Upper lobe of left lung (tissue), 6 donors: ENCODE results near the gene FAM107A. TPM values are rescaled to one million over a fixed set of nuclear protein-coding genes. Genes with fewer than 3 reads are reported as not detected.
A peak's percentile ranks its signal among the peaks of the same experiment; 100 is the strongest.

ENCODE experiments used
- ATAC-seq, 2 donors: fragments of 200-7000 bp; cut with Tn5 transposase; one replicate each; pipeline ENCODE4 v1.9.1; 2022; ENCODE audit warnings: mild to moderate bottlenecking in 2 of 2, moderate library complexity in 2 of 2; ENCODE audit not compliant: low FRiP score in 2 of 2
- DNase-seq, 2 donors: peaks; one replicate each; pipeline ENCODE4 v3.0.0-alpha.2; 2019 to 2020
- H3K27ac ChIP-seq, 4 donors: fragments of 200-600 bp; sonication (generic); one replicate each; pipeline ENCODE4 v1.5.1; 2016 to 2019
- H3K27me3 ChIP-seq, 4 donors: fragments of 200-600 bp; sonication (generic); one replicate each; pipeline ENCODE4 v1.5.1; 2017 to 2019
- H3K36me3 ChIP-seq, 4 donors: fragments of 200-600 bp; sonication (generic); one replicate each; pipeline ENCODE4 v1.5.1; 2016 to 2019
- H3K4me1 ChIP-seq, 4 donors: fragments of 200-600 bp; sonication (generic); one replicate each; pipeline ENCODE4 v1.5.1; 2018 to 2019
- H3K4me3 ChIP-seq, 4 donors: fragments of 200-600 bp; sonication (generic); one replicate each; pipeline ENCODE4 v1.5.1; 2017 to 2019; ENCODE audit warnings: mild to moderate bottlenecking in 2 of 4, moderate library complexity in 1 of 4
- H3K9me3 ChIP-seq, 4 donors: fragments of 200-600 bp; sonication (generic); one replicate each; pipeline ENCODE4 v1.5.1; 2018 to 2019
- EP300 ChIP-seq, 4 donors: sonication (generic); formaldehyde crosslinking; IDR thresholded peaks; one replicate each; pipeline ENCODE4 v1.5.1; 2017; ENCODE audit warnings: antibody characterized with exemption in 4 of 4, control low read depth in 2 of 4
- POLR2A ChIP-seq, 4 donors: fragments of 450-650 bp; IDR thresholded peaks; one replicate each; pipeline ENCODE4 v1.5.1; 2016 to 2017; ENCODE audit warnings: antibody characterized with exemption in 4 of 4, mild to moderate bottlenecking in 2 of 4
- POLR2AphosphoS5 ChIP-seq, 2 donors: sonication (generic); formaldehyde crosslinking; IDR thresholded peaks; one replicate each; pipeline ENCODE4 v1.5.1; 2017; ENCODE audit warnings: antibody characterized with exemption in 2 of 2
- WGBS, 2 donors: methylation state at CpG; one replicate each; pipeline ENCODE4 v1.1.5; 2017 to 2018; 5-methylcytosine and 5-hydroxymethylcytosine counted together
- total RNA-seq, 6 donors: library from RNA; depleted of rRNA in 4 of 6; stranded (reverse); fragments of >200 nt in 4 of 6; gene quantifications; one replicate each; pipeline versions ENCODE4 v1.1.0 to v1.2.1, GENCODE V29; 2016 to 2021
- TF ChIP-seq, protein P1 (sequence below), 6 experiments: fragments of 450-650 bp in 4 of 6; fragments of 200-600 bp in 2 of 6; sonication (generic) in 2 of 6; IDR thresholded peaks; one replicate each; pipeline ENCODE4 v1.5.1; 2016 to 2019; ENCODE audit warnings: antibody characterized with exemption in 6 of 6
- donor health status: DM: no; HTN: no; CAD: no; lungs with moderate emphysema.
- donor health status: DM: no; HTN: yes; CAD: no; lungs with severe emphysema.

FAM107A gene
- total RNA-seq, 6 donors from 2014 or later: 19.9 to 200 (median 81.1) TPM

- Histone ChIP-seq H3K36me3 (no peaks in the 10 kb centered on the region), H3K27me3 (no peaks in the 10 kb centered on the region), H3K27ac (peak overlapping the region in 1 of 4 donors; percentile 42), H3K4me3 (no peak overlapping the region), H3K9me3 (no peaks in the 10 kb centered on the region), H3K4me1 (no peaks in the 10 kb centered on the region)
- no peak for TF ChIP-seq POLR2AphosphoS5 (IDR thresholded peaks at IDR 0.05)
- 65 to 71% methylated on average over 8 of the region's 8 CpGs for WGBS, 2 donors
- DNase-seq (no peak), ATAC-seq (no peak)
Observed at GRCh38 chr3:58617338-58617761, 40.2 kb upstream of the FAM107A start.

DNA sequence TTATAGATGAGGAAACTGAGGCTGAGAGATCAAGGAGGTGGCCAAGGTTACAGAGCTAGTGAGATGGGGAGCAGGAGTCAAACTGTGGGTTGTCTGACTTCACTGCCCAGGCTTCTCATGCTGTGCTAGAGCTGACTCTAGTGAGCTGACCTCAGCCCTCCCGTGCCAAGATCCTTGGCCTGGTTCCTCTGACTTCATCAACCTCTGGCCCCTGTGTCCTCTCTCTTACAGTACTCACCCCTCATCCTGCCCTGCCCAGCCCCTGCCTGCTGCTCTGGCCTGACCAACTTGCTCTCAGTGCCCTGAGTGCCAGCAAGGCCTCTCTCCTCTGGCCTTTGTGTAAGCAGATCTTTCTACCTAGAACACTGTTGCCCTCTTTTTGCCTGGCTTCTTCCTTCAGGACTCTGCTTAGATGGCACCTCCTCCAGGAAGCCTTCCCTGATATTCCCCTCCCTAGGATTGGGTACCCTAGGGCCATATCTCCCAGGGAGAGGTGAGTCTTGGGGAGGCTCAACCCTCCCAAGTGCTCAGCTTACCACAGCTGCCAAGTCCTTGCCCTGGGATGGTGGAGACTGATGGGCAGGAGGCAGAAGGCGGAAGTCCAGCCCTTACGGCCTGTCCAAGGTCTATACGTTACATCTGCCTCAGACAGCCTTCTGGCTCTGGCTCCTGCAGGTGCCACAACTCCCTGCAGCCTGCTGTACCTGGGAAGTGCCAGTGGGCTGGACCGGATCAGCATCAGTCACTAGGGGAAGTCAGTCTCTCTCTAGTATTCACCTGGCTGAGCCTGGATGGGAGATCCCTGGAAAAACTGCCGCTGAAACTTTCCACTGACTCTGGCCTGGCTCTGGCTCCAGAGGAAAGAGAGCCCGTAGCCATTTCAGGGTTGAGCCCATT lies 36.3 kb upstream of the FAM107A start:
- no peaks in the 10 kb centered on the region for H3K36me3 ChIP-seq
- H3K4me3 ChIP-seq: no peak overlapping the region
- H3K27ac ChIP-seq: no peak overlapping the region
- H3K9me3 ChIP-seq: no peaks in the 10 kb centered on the region
- H3K4me1 ChIP-seq: no peaks in the 10 kb centered on the region
- TF ChIP-seq POLR2AphosphoS5 (IDR thresholded peaks at IDR 0.05) (no peak), POLR2A (IDR thresholded peaks at IDR 0.05) (no peak), EP300 (IDR thresholded peaks at IDR 0.05) (no peak)
- TF ChIP-seq, protein P1, sequence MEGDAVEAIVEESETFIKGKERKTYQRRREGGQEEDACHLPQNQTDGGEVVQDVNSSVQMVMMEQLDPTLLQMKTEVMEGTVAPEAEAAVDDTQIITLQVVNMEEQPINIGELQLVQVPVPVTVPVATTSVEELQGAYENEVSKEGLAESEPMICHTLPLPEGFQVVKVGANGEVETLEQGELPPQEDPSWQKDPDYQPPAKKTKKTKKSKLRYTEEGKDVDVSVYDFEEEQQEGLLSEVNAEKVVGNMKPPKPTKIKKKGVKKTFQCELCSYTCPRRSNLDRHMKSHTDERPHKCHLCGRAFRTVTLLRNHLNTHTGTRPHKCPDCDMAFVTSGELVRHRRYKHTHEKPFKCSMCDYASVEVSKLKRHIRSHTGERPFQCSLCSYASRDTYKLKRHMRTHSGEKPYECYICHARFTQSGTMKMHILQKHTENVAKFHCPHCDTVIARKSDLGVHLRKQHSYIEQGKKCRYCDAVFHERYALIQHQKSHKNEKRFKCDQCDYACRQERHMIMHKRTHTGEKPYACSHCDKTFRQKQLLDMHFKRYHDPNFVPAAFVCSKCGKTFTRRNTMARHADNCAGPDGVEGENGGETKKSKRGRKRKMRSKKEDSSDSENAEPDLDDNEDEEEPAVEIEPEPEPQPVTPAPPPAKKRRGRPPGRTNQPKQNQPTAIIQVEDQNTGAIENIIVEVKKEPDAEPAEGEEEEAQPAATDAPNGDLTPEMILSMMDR (IDR thresholded peaks at IDR 0.05): no peak
- H3K27me3 ChIP-seq: no peaks in the 10 kb centered on the region
- ATAC-seq (no peak), DNase-seq (no peak)
- 68 to 92% methylated on average over 6 to 7 of the region's 7 CpGs for WGBS, 2 donors

GRCh38 chr3:58612830-58613229 lies 35.6 kb upstream of the FAM107A start:
- DNase-seq: no peak

GRCh38 chr3:58609990-58610389 lies 32.8 kb upstream of the FAM107A start:
- 86 to 88% methylated on average over 4 to 7 of the region's 7 CpGs for WGBS, 2 donors
- H3K9me3 ChIP-seq: no peaks in the 10 kb centered on the region
- no peak overlapping the region for H3K4me3 ChIP-seq
- DNase-seq: no peak
- H3K27ac ChIP-seq: no peak overlapping the region
- H3K36me3 ChIP-seq: no peaks in the 10 kb centered on the region
- no peaks in the 10 kb centered on the region for H3K27me3 ChIP-seq
- ATAC-seq: no peak
- no peak for TF ChIP-seq POLR2A (IDR thresholded peaks at IDR 0.05)
- TF ChIP-seq EP300 (IDR thresholded peaks at IDR 0.05): no peak
- TF ChIP-seq, protein P1 (IDR thresholded peaks at IDR 0.05): no peak
- TF ChIP-seq POLR2AphosphoS5 (IDR thresholded peaks at IDR 0.05): no peak
- H3K4me1 ChIP-seq: no peaks in the 10 kb centered on the region

More at GRCh38 chr3:58612830-58613229, 35.6 kb upstream of the FAM107A start:
- no peak for ATAC-seq
- TF ChIP-seq POLR2AphosphoS5 (IDR thresholded peaks at IDR 0.05): no peak
- TF ChIP-seq EP300 (IDR thresholded peaks at IDR 0.05): no peak
- TF ChIP-seq, protein P1 (IDR thresholded peaks at IDR 0.05): no peak
- no peak for TF ChIP-seq POLR2A (IDR thresholded peaks at IDR 0.05)
- Histone ChIP-seq H3K36me3 (no peaks in the 10 kb centered on the region), H3K4me1 (no peaks in the 10 kb centered on the region), H3K4me3 (no peak overlapping the region), H3K9me3 (no peaks in the 10 kb centered on the region), H3K27me3 (no peaks in the 10 kb centered on the region), H3K27ac (no peak overlapping the region)
- 49 to 68% methylated on average over 8 to 9 of the region's 9 CpGs for WGBS, 2 donors

DNA sequence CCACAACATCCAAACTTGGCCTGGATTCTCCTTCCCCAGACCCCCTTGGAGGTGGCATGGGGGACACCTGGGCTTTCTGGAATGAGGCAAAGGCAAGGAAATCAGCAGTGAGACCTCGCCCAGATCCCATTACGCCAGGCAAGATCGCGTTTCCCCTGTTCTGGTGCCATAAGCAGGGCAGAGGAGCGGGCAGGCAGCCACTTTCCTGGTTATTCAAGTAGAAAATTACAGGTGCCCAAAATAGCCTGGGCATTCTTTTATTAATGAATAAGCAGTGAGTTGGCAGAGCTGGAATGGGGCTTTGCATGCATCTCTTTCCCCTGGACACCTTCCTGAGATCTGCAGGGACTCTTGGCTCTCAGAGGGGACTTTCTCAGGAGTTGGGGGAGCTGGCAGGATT lies 31.5 kb upstream of the FAM107A start:
- ATAC-seq (no peak), DNase-seq (no peak)
- H3K27me3 ChIP-seq: no peaks in the 10 kb centered on the region
- no peaks in the 10 kb centered on the region for H3K4me1 ChIP-seq
- H3K36me3 ChIP-seq: no peaks in the 10 kb centered on the region
- TF ChIP-seq, protein P1 (IDR thresholded peaks at IDR 0.05): no peak
- TF ChIP-seq POLR2A (IDR thresholded peaks at IDR 0.05) (no peak), POLR2AphosphoS5 (IDR thresholded peaks at IDR 0.05) (no peak), EP300 (IDR thresholded peaks at IDR 0.05) (no peak)
- WGBS, 2 donors: 62 to 94% methylated on average over 5 of the region's 5 CpGs
- peaks cover 0 to 5% (median 0%) of the 10 kb centered on the region in 4 donors for H3K9me3 ChIP-seq
- H3K27ac ChIP-seq: no peak overlapping the region
- H3K4me3 ChIP-seq: no peak overlapping the region
